Muscle of leg (tissue), 16 donors: ENCODE results near the gene CROT. TPM values are rescaled to one million over a fixed set of nuclear protein-coding genes. Genes with fewer than 3 reads are reported as not detected.
A peak's percentile ranks its signal among the peaks of the same experiment; 100 is the strongest.

ENCODE experiments used
- DNase-seq: peaks from one replicate; pipeline ENCODE4 v3.0.0; 2013
- H3K27ac ChIP-seq: one replicate; pipeline ENCODE4 v1.5.1; 2013; ENCODE audit warnings: mild to moderate bottlenecking, low read length, control low read depth
- H3K27me3 ChIP-seq: one replicate; pipeline ENCODE4 v1.6.1; 2013; ENCODE audit warnings: low read length; ENCODE audit not compliant: control insufficient read depth, insufficient read depth
- H3K36me3 ChIP-seq: one replicate; pipeline ENCODE4 v1.6.1; 2013; ENCODE audit warnings: low read length; ENCODE audit not compliant: control insufficient read depth, insufficient read depth
- H3K4me1 ChIP-seq: one replicate; pipeline ENCODE4 v1.6.1; 2013; ENCODE audit warnings: low read length; ENCODE audit not compliant: control insufficient read depth, insufficient read depth
- H3K4me3 ChIP-seq: one replicate; pipeline ENCODE4 v1.5.1; 2013; ENCODE audit warnings: low read length, control low read depth
- H3K9me3 ChIP-seq: replicated peaks from 2 replicates; pipeline ENCODE4 v1.6.1; 2013; ENCODE audit warnings: low read depth, low read length; ENCODE audit not compliant: control insufficient read depth
- WGBS: methylation state at CpG from one replicate; pipeline ENCODE4 v1.1.5; 2013; ENCODE audit warnings: missing lambda C conversion rate; ENCODE audit not compliant: insufficient coverage; 5-methylcytosine and 5-hydroxymethylcytosine counted together
- long read RNA-seq, 11 donors: transcript quantifications; one replicate each; lab custom pipeline, GENCODE V29; 2026
- polyA plus RNA-seq, 8 donors: library from polyadenylated mRNA; unstranded; fragments of 120-200 nt; gene quantifications; one replicate each; pipeline versions ENCODE4 v1.2.1 to v1.2.3, GENCODE V29; 2013; ENCODE audit warnings: inconsistent platforms in 1 of 8, low replicate concordance in 1 of 8; ENCODE audit not compliant: insufficient read length in 8 of 8, insufficient read depth in 1 of 8
- total RNA-seq: library from RNA; stranded (reverse); fragments of 120-200 nt; gene quantifications from one replicate; pipeline ENCODE4 v1.2.4, GENCODE V29; 2013

CROT gene, protein sequence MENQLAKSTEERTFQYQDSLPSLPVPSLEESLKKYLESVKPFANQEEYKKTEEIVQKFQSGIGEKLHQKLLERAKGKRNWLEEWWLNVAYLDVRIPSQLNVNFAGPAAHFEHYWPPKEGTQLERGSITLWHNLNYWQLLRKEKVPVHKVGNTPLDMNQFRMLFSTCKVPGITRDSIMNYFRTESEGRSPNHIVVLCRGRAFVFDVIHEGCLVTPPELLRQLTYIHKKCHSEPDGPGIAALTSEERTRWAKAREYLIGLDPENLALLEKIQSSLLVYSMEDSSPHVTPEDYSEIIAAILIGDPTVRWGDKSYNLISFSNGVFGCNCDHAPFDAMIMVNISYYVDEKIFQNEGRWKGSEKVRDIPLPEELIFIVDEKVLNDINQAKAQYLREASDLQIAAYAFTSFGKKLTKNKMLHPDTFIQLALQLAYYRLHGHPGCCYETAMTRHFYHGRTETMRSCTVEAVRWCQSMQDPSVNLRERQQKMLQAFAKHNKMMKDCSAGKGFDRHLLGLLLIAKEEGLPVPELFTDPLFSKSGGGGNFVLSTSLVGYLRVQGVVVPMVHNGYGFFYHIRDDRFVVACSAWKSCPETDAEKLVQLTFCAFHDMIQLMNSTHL
- total RNA-seq (8.9 TPM), polyA plus RNA-seq (10 to 100 TPM in 4 of 8 donors, 1 to 10 TPM in 4; 7.3 to 14.7 (median 10.2) TPM)
- long read RNA-seq, donor 1, partial matches to known transcripts: 0 of 2 reads
- long read RNA-seq, donor 1, other reads (novel, unspliced or antisense): 0 of 2 reads
- long read RNA-seq, donor 2: 0 reads
- long read RNA-seq, donor 3, partial matches to known transcripts: 6 of 10 reads
- long read RNA-seq, donor 3, other reads (novel, unspliced or antisense): 0 of 10 reads
- long read RNA-seq, donor 4, partial matches to known transcripts: 0 of 2 reads
- long read RNA-seq, donor 4, other reads (novel, unspliced or antisense): 0 of 2 reads
- long read RNA-seq, donor 5, partial matches to known transcripts: 6 of 12 reads
- long read RNA-seq, donor 5, other reads (novel, unspliced or antisense): 0 of 12 reads
- long read RNA-seq, donor 6, transcript CROT-202 (4 exons, 1,213 nt): major isoform, 5 of 5 reads
- long read RNA-seq, donor 6, partial matches to known transcripts: 0 of 5 reads
- long read RNA-seq, donor 6, other reads (novel, unspliced or antisense): 0 of 5 reads
- long read RNA-seq, donor 7: 0 reads
- long read RNA-seq, donor 8, partial matches to known transcripts: 0 of 2 reads
- long read RNA-seq, donor 8, other reads (novel, unspliced or antisense): 0 of 2 reads
- long read RNA-seq, donor 9, partial matches to known transcripts: 5 of 7 reads
- long read RNA-seq, donor 9, other reads (novel, unspliced or antisense): 0 of 7 reads
- long read RNA-seq, donor 10, partial matches to known transcripts: 0 of 3 reads
- long read RNA-seq, donor 10, other reads (novel, unspliced or antisense): 0 of 3 reads
- long read RNA-seq, donor 11, partial matches to known transcripts: 0 of 1 reads
- long read RNA-seq, donor 11, other reads (novel, unspliced or antisense): 0 of 1 reads

- H3K27me3 ChIP-seq: no peaks in the 10 kb centered on the region
- peaks cover 3% of the 10 kb centered on the region for H3K4me1 ChIP-seq
- WGBS: under 1% methylated on average over 42 of the region's 53 CpGs
- H3K9me3 ChIP-seq: no peaks in the 10 kb centered on the region
- H3K36me3 ChIP-seq: peaks cover 16% of the 10 kb centered on the region
- peak; percentile 98 for DNase-seq
- H3K4me3 ChIP-seq: peak within 1 kb of the TSS; percentile 94
- H3K27ac ChIP-seq: peak within 1 kb of the TSS; percentile 93
Observed at GRCh38 chr7:87345166-87345927, at the start of gene CROT. Gene CROT, plus strand, starts transcription at chr7:87345664. Its CDS starts 3,405 bp downstream, at chr7:87349069.

DNA sequence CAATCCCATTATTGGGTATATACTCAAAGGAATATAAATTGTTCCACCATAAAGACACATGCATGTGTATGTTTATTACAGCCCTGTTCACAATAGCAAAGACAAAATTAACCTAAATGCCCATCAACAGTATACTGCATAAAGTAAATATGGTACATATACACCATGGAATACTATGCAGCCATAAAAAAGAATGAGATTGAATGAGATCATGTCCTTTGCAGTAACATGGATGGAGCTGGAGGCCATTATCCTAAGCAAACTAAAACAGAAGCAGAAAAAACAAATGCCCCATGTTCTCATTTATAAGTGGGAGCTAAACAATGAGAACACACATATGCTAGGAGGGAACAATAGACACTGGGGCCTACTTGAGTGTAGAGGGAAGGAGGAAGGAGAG, 44.7 kb upstream of the CROT start:
- Histone ChIP-seq H3K27me3 (no peaks in the 10 kb centered on the region), H3K36me3 (no peaks in the 10 kb centered on the region), H3K9me3 (peaks cover 7% of the 10 kb centered on the region), H3K27ac (no peak overlapping the region), H3K4me1 (no peaks in the 10 kb centered on the region), H3K4me3 (no peak overlapping the region)
- no peak for DNase-seq

DNA sequence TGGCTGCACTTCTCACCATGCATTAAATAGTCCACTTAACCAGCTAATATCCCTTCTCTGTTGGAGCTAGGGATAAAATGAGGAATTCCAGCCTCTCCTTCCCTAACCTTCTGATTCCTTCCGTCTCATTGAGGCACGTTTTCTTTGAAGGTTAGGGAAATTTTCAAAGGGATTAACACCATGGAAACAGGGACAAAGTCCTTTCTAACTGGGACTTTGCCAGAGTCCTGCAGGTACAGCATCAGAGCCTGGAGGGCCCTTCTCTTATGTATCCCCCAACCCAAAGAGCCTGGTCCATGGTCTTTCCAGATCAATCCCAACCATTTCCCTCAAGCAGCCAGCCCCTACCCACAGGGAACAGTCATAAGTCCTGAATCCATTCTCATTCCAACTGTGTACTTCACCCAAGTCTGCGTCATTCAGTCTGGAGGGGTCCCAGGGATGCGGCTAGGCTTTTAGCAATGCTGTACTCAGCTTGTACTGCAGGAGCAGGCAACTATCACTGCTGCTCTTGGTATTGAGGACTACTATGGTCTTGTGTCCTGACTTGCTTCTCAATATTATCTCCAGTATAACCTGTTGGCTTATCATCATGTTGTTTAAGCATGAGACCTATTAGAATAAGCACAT, 34.6 kb upstream of the CROT start:
- DNase-seq: no peak
- no peaks in the 10 kb centered on the region for H3K27me3 ChIP-seq
- no peak overlapping the region for H3K4me3 ChIP-seq
- no peaks in the 10 kb centered on the region for H3K9me3 ChIP-seq
- no peaks in the 10 kb centered on the region for H3K36me3 ChIP-seq
- no peaks in the 10 kb centered on the region for H3K4me1 ChIP-seq
- H3K27ac ChIP-seq: no peak overlapping the region
- WGBS: 86% methylated on average over 2 of the region's 4 CpGs

- peak; percentile 65 for DNase-seq
- Histone ChIP-seq H3K36me3 (no peaks in the 10 kb centered on the region), H3K4me1 (peaks cover 2% of the 10 kb centered on the region), H3K27ac (no peak overlapping the region), H3K4me3 (no peak overlapping the region), H3K9me3 (no peaks in the 10 kb centered on the region), H3K27me3 (no peaks in the 10 kb centered on the region)
- 60% methylated on average over 1 of the region's 2 CpGs for WGBS
Observed at GRCh38 chr7:87312215-87312865, 33.1 kb upstream of the CROT start.

- Histone ChIP-seq H3K4me1 (peaks cover 2% of the 10 kb centered on the region), H3K4me3 (no peak overlapping the region), H3K36me3 (no peaks in the 10 kb centered on the region), H3K27me3 (no peaks in the 10 kb centered on the region), H3K9me3 (no peaks in the 10 kb centered on the region), H3K27ac (no peak overlapping the region)
- WGBS: 63% methylated on average over 2 of the region's 3 CpGs
- no peak for DNase-seq
Observed at GRCh38 chr7:87316097-87316700, 29.3 kb upstream of the CROT start.

DNA sequence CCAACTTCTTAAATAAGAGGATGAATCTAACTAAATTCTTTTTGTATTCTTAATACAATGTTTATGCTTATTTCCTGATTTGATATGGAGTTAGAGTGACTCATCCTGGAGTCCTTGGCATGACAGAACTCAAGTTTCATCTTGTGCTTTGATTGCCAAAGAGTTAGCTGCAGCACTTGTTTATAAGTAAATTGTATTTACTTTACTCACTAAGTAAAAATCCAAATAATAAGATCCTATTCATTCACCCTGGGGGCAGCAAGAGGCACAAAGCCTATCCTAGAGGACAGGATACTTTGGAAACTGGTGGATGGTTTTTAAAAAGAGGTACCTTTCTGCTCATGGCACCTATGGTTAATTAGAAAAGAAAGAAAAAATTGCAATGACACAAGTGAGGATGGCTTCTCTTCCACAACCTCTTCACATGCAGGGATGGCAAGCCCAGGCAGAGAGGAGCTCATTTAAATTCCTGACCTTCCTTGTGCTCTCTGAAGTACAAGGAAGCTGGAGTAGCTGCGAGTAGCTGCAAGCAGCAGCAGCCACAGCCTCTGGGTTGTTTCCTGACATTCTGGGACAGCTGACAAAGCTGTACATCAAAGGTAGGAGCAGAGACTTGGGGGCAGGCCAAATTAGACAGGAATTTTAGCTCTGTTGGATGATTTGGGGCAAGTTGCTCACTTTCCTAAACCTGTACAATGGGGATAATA, 28.5 kb upstream of the CROT start:
- Histone ChIP-seq H3K4me3 (no peak overlapping the region), H3K36me3 (no peaks in the 10 kb centered on the region), H3K4me1 (peaks cover 2% of the 10 kb centered on the region), H3K9me3 (no peaks in the 10 kb centered on the region), H3K27ac (no peak overlapping the region), H3K27me3 (no peaks in the 10 kb centered on the region)
- DNase-seq: peak; percentile 14
- 11% methylated on average over 1 of the region's 1 CpG for WGBS

GRCh38 chr7:87317691-87318245, 27.7 kb upstream of the CROT start:
- Histone ChIP-seq H3K36me3 (no peaks in the 10 kb centered on the region), H3K27ac (no peak overlapping the region), H3K27me3 (no peaks in the 10 kb centered on the region), H3K9me3 (no peaks in the 10 kb centered on the region), H3K4me3 (no peak overlapping the region), H3K4me1 (peaks cover 2% of the 10 kb centered on the region)
- no peak for DNase-seq
- no CpG with 5 or more reads among the region's 2 CpGs for WGBS

- Histone ChIP-seq H3K4me3 (no peak overlapping the region), H3K36me3 (no peaks in the 10 kb centered on the region), H3K27me3 (no peaks in the 10 kb centered on the region), H3K27ac (no peak overlapping the region), H3K4me1 (peaks cover 2% of the 10 kb centered on the region), H3K9me3 (no peaks in the 10 kb centered on the region)
- no peak for DNase-seq
- 83% methylated on average over 1 of the region's 1 CpG for whole genome bisulfite sequencing
Observed at GRCh38 chr7:87318741-87319140, 26.7 kb upstream of the CROT start.
